GM19463 (cell line): ENCODE results near the gene NSUN3.

ENCODE experiments used
- ATAC-seq: cut with Tn5 transposase; IDR thresholded peaks from one replicate; pipeline ENCODE4 v1.9.1; 2021; ENCODE audit warnings: mild to moderate bottlenecking, moderate library complexity; ENCODE audit not compliant: unreplicated experiment

Gene NSUN3

GRCh38 chr3:94117729-94118128 is 54.9 kb downstream of the NSUN3 start:
- ATAC-seq = no peak

- no peak for ATAC-seq
These were observed 55.5 kb downstream of the NSUN3 start for GRCh38 chr3:94118390-94118789.

GRCh38 chr3:94121161-94121560 is 58.3 kb downstream of the NSUN3 start:
- no peak for ATAC-seq

GRCh38 chr3:94127115-94127514 is 64.3 kb downstream of the NSUN3 start:
- no peak for ATAC-seq

- peak; percentile 67 for ATAC-seq
These were observed 67.8 kb downstream of the NSUN3 start for GRCh38 chr3:94130690-94131089.

- no peak for ATAC-seq
These were observed 69.9 kb downstream of the NSUN3 start for GRCh38 chr3:94132777-94133176.

GRCh38 chr3:94136133-94136532 is 73.3 kb downstream of the NSUN3 start:
- ATAC-seq = no peak

GRCh38 chr3:94137377-94137776 is 74.5 kb downstream of the NSUN3 start:
- ATAC-seq = no peak

- no peak for ATAC-seq
These were observed 83.6 kb downstream of the NSUN3 start for GRCh38 chr3:94146455-94146854.

GRCh38 chr3:94147012-94147411 is 84.2 kb downstream of the NSUN3 start:
- no peak for ATAC-seq

- ATAC-seq = no peak
These were observed 87.3 kb downstream of the NSUN3 start for GRCh38 chr3:94150113-94150512.

- no peak for ATAC-seq
These were observed 93.8 kb downstream of the NSUN3 start for GRCh38 chr3:94156626-94157025.

- no peak for ATAC-seq
These were observed 95.7 kb downstream of the NSUN3 start for GRCh38 chr3:94158512-94158911.

- ATAC-seq = no peak
These were observed 96.4 kb downstream of the NSUN3 start for GRCh38 chr3:94159062-94159828.

- ATAC-seq = peak; percentile 79
These were observed 99.8 kb downstream of the NSUN3 start for GRCh38 chr3:94162700-94163099.

- no peak for ATAC-seq
These were observed 104.5 kb downstream of the NSUN3 start for GRCh38 chr3:94167346-94167745.

GRCh38 chr3:94167796-94168195 is 104.9 kb downstream of the NSUN3 start:
- ATAC-seq = no peak

GRCh38 chr3:94171954-94172353 is 109.1 kb downstream of the NSUN3 start:
- no peak for ATAC-seq

- no peak for ATAC-seq
These were observed 109.9 kb downstream of the NSUN3 start for GRCh38 chr3:94172695-94173310.

- ATAC-seq = no peak
These were observed 111.0 kb downstream of the NSUN3 start for GRCh38 chr3:94173673-94174434.

- ATAC-seq = no peak
These were observed 112.8 kb downstream of the NSUN3 start for GRCh38 chr3:94175677-94176076.
